HG02588 (cell line): ENCODE measurements around the gene TSEN2.
A peak's percentile ranks its signal among the peaks of the same experiment; 100 is the strongest.
"Not testable (repeated sequence)": the region's sequence is repeated elsewhere in the genome, so short reads cannot be mapped to it uniquely, and the experiment has no call there.

ENCODE experiments used
- ATAC-seq: cut with Tn5 transposase; IDR thresholded peaks from one replicate; pipeline ENCODE4 v1.9.1; 2021; ENCODE audit warnings: mild to moderate bottlenecking, moderate library complexity; ENCODE audit not compliant: unreplicated experiment

Gene TSEN2

GRCh38 chr3:12484198-12484982 is at the start of gene TSEN2:
Gene TSEN2, plus strand, starts transcription at chr3:12484480. Its CDS starts 5,321 bp downstream, at chr3:12489801.
- peak; percentile 92 for ATAC-seq

- no peak for ATAC-seq
These were observed 47.6 kb upstream of the TSEN2 start for GRCh38 chr3:12436514-12437220.

GRCh38 chr3:12437221-12437605 is 47.1 kb upstream of the TSEN2 start:
- ATAC-seq, result no peak

- ATAC-seq, result no peak
These were observed 46.4 kb upstream of the TSEN2 start for GRCh38 chr3:12437861-12438260.

GRCh38 chr3:12438318-12438717 is 46.0 kb upstream of the TSEN2 start:
- no peak for ATAC-seq

- ATAC-seq, result no peak
These were observed 44.9 kb upstream of the TSEN2 start for GRCh38 chr3:12439161-12439940.

- ATAC-seq, result no peak
These were observed 43.2 kb upstream of the TSEN2 start for GRCh38 chr3:12440927-12441714.

- no peak for ATAC-seq
These were observed 41.4 kb upstream of the TSEN2 start for GRCh38 chr3:12442654-12443501.

GRCh38 chr3:12443781-12444522 is 40.3 kb upstream of the TSEN2 start:
- ATAC-seq, result no peak

GRCh38 chr3:12444582-12445471 is 39.5 kb upstream of the TSEN2 start:
- ATAC-seq, result no peak

GRCh38 chr3:12445523-12446240 is 38.6 kb upstream of the TSEN2 start:
- no peak for ATAC-seq

- ATAC-seq, result no peak
These were observed 38.0 kb upstream of the TSEN2 start for GRCh38 chr3:12446298-12446697.

- no peak for ATAC-seq
These were observed 37.2 kb upstream of the TSEN2 start for GRCh38 chr3:12447075-12447474.

- not testable (repeated sequence) for ATAC-seq
These were observed 35.7 kb upstream of the TSEN2 start for GRCh38 chr3:12448404-12449202.

- ATAC-seq, result no peak
These were observed 34.2 kb upstream of the TSEN2 start for GRCh38 chr3:12449889-12450682.

- no peak for ATAC-seq
These were observed 32.8 kb upstream of the TSEN2 start for GRCh38 chr3:12451481-12451880.
